Activated CD8-positive, alpha-beta memory T cell treated with anti-CD3 and anti-CD28 coated beads, Interleukin-2, amount 50 U/mL, for 24 hours (primary cell): Measurements from ENCODE around the gene TACC3.

Source experiments
- DNase-seq: peaks from one replicate; pipeline ENCODE4 v3.0.0-alpha.2; 2020; ENCODE audit errors: extremely low read depth

Gene TACC3

GRCh38 chr4:1775731-1776500, 54.6 kb downstream of the TACC3 start:
- DNase-seq, result no peak

- DNase-seq, result no peak
Observed at GRCh38 chr4:1776521-1777161, 55.3 kb downstream of the TACC3 start.

- no peak for DNase-seq
Observed at GRCh38 chr4:1777822-1778641, 56.7 kb downstream of the TACC3 start.

GRCh38 chr4:1778642-1779392, 57.5 kb downstream of the TACC3 start:
- no peak for DNase-seq

GRCh38 chr4:1779588-1780382, 58.5 kb downstream of the TACC3 start:
- DNase-seq, result no peak

GRCh38 chr4:1780435-1780834, 59.1 kb downstream of the TACC3 start:
- no peak for DNase-seq

- no peak for DNase-seq
Observed at GRCh38 chr4:1783015-1783414, 61.7 kb downstream of the TACC3 start.

GRCh38 chr4:1783970-1784369, 62.6 kb downstream of the TACC3 start:
- DNase-seq, result no peak

- DNase-seq, result no peak
Observed at GRCh38 chr4:1784395-1784788, 63.1 kb downstream of the TACC3 start.

- no peak for DNase-seq
Observed at GRCh38 chr4:1784789-1785591, 63.7 kb downstream of the TACC3 start.

- DNase-seq, result no peak
Observed at GRCh38 chr4:1785592-1785991, 64.3 kb downstream of the TACC3 start.

- no peak for DNase-seq
Observed at GRCh38 chr4:1786544-1787362, 65.4 kb downstream of the TACC3 start.

- DNase-seq, result no peak
Observed at GRCh38 chr4:1787411-1788077, 66.2 kb downstream of the TACC3 start.

GRCh38 chr4:1788254-1788973, 67.1 kb downstream of the TACC3 start:
- no peak for DNase-seq

GRCh38 chr4:1789552-1789951, 68.2 kb downstream of the TACC3 start:
- no peak for DNase-seq

- DNase-seq, result no peak
Observed at GRCh38 chr4:1790005-1790404, 68.7 kb downstream of the TACC3 start.

- no peak for DNase-seq
Observed at GRCh38 chr4:1792158-1792831, 71.0 kb downstream of the TACC3 start.
